Epidermal melanocyte (primary cell): Measurements from ENCODE around the gene PEPD.

Source experiments
- DNase-seq: peaks from one replicate; pipeline ENCODE4 v3.0.0; 2011; ENCODE audit warnings: low spot score; ENCODE audit not compliant: insufficient read length

Gene PEPD

GRCh38 chr19:33396701-33397535 is 124.7 kb downstream of the PEPD start:
- no peak for DNase-seq

- DNase-seq: no peak
Measured at GRCh38 chr19:33395561-33396550, 125.7 kb downstream of the PEPD start.

GRCh38 chr19:33394723-33395560 is 126.6 kb downstream of the PEPD start:
- DNase-seq: no peak

GRCh38 chr19:33394006-33394722 is 127.4 kb downstream of the PEPD start:
- DNase-seq: peak; percentile 70

GRCh38 chr19:33393286-33394005 is 128.1 kb downstream of the PEPD start:
- DNase-seq: no peak

- no peak for DNase-seq
Measured at GRCh38 chr19:33392341-33393285, 129.0 kb downstream of the PEPD start.

- DNase-seq: no peak
Measured at GRCh38 chr19:33391631-33392249, 129.9 kb downstream of the PEPD start.

- DNase-seq: no peak
Measured at GRCh38 chr19:33390908-33391630, 130.5 kb downstream of the PEPD start.

GRCh38 chr19:33390101-33390907 is 131.3 kb downstream of the PEPD start:
- no peak for DNase-seq

GRCh38 chr19:33389421-33390100 is 132.0 kb downstream of the PEPD start:
- no peak for DNase-seq

GRCh38 chr19:33388725-33389420 is 132.7 kb downstream of the PEPD start:
- DNase-seq: no peak

- DNase-seq: no peak
Measured at GRCh38 chr19:33388231-33388724, 133.3 kb downstream of the PEPD start.

- no peak for DNase-seq
Measured at GRCh38 chr19:33387351-33388230, 134.0 kb downstream of the PEPD start.

GRCh38 chr19:33386361-33386858 is 135.2 kb downstream of the PEPD start:
- DNase-seq: no peak
